Fibroblast of lung (primary cell): ENCODE measurements around the gene GPR25.

Source experiments
- CTCF ChIP-seq, 2 donors: IDR thresholded peaks in 1 of 2; conservative IDR thresholded peaks in 1 of 2; 1 replicate in 1 of 2; 2 replicates in 1 of 2; pipeline ENCODE4 v1.5.1; 2011 to 2012; ENCODE audit warnings: low read length in 2 of 2, control low read depth in 1 of 2, inconsistent platforms in 1 of 2, low read depth in 1 of 2, mild to moderate bottlenecking in 1 of 2
- EZH2 ChIP-seq: IDR thresholded peaks from 2 replicates; pipeline ENCODE4 v1.5.1; 2012; ENCODE audit warnings: low read length, control low read depth, mild to moderate bottlenecking; ENCODE audit errors: missing control alignments

- TF ChIP-seq CTCF (conservative IDR thresholded peaks at IDR 0.05 in 1 of 2, IDR thresholded peaks at IDR 0.05 in 1 of 2; ENCODE audit: low read depth in 1 of 2, low read length in 2 of 2) (no peak), EZH2 (no peak)
Measured at GRCh38 chr1:200831091-200831490, 41.7 kb upstream of the GPR25 start.
